GM12874 (cell line): ENCODE data around the gene KIF21B.

Experiments
- CTCF ChIP-seq: IDR thresholded peaks from 2 replicates; pipeline ENCODE4 v1.5.1; 2011; ENCODE audit warnings: low read depth, mild to moderate bottlenecking, control low read depth, low read length, moderate library complexity; ENCODE audit not compliant: insufficient read depth

Gene KIF21B

GRCh38 chr1:200991097-200991614, 32.4 kb downstream of the KIF21B start:
- no peak for TF ChIP-seq CTCF

DNA sequence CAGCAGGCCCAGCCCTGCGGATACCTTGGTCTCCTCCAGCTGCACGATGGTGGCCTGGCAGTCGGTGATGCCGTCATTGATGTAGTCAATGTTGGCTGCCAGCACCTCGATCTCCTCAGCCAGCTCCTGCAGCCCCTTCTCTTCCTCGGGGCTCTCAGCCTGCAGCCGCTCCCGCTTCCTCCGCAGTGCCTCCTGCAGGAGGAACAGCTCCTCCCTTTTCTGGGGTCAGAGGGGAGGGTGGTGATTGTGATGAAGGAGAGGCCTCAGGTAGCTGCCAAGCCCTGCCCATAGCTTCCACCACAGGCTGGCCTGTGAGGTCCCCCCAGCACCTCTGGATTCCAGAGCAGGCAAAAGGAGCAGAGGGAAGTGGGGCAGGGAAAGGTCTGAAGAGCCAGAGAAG, 33.4 kb downstream of the KIF21B start:
- TF ChIP-seq CTCF, result no peak

DNA sequence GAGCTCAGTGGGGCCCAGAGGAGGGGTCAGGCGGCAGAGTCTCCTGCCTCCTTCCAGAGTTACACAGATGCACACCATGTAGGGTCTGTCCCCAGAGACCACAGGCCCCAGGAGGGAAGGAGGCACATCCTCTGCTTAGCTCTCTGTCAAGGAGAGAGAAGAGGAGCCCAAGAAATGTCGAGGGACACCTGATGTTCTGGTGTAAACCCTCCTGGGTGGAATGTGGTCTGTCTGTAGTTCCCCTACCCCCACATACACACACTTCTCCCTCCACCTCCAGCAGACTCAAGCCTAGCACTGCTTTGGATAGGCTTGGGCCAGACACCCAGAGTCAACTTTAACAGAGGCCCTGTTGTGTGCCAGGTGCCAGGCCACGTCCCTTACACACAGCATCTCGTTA, 34.2 kb downstream of the KIF21B start:
- TF ChIP-seq CTCF, result no peak

DNA sequence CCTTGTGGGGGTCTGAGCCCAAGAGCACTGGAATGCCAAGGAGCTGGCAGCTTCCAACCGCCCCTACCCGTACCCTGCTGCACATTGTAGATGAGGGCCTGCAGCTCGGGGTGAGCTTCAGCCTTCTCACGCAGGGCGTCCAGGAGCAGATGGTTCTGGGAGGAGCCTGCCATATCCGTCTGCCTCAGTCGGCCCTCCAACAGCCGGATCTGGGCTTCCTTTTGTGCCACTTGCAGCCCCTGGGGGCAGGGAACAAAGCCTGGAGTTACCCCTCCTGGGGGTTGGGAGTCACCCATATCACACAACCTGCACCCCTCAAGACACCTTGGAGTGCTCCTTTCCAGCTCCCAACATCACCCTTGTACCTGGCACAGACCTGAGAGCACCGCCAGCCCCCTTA, 34.8 kb downstream of the KIF21B start:
- no peak for TF ChIP-seq CTCF

DNA sequence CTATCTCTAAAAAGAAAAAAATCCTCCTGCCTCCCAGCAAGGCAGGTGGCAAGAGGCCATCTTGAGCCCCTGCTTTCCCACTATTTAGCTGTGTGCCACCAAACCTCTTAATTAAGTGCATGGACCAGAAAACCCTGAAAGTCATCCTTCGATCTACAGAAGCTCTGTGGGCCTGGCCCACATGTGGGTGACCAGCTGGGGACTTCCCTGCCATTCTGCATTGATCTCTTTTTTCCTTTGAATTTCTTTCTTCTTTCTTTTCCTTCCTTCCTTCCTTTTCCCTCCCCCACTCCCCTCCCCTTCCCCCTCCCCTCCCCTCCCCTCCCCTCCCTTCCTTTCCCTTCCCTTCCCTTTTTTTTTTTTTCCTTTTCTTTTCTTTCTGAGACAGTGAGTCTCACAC, 38.0 kb downstream of the KIF21B start:
- TF ChIP-seq CTCF, result no peak

GRCh38 chr1:200983035-200983561, 40.4 kb downstream of the KIF21B start:
- TF ChIP-seq CTCF, result no peak

DNA sequence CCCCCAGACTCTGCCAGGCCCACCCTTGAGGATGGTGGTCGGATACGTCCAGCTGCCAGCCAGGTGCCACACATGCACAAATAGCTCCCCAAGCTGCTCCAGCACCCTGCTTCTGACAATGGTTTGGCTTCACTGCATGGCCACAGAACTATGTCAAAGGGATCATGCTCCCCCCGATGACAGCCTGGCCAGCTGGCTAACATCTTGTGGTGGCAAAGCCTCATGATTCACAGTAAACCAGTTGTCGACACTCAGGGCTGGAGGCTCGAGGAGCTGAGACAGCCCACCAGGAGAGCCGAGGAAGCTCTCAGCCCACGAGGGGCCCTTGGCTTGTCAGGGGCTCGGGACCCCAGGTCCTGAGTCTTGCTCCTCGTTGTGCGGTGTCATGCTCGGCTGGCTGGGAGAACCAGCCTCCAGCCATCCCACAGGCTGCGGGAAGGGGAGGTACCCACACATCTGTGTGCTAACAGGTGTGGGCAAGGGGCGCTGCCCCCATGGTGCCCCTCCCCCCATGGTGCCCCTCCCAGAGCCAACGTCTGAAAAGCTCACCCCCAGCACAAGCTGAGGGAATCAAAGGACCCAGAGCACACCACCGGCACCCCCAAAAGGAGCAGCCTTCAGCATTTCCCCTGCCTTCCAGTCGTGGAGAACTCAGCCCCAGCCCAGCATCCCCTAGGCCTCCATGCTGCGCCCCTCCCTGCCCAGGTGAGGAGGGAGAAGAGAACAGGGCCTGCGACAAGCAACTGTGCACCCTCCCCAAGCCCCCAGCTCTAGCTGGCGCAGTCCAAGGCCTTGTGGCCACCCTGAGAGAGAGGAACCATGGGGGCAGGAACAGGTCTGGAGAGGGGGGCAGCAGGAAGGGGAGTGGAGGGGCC, 41.2 kb downstream of the KIF21B start:
- TF ChIP-seq CTCF, result no peak
